HepG2 (cell line): ENCODE measurements around the gene TRMT10C. TPM values are rescaled to one million over a fixed set of nuclear protein-coding genes. Genes with fewer than 3 reads are reported as not detected.

ENCODE experiments used
- HNRNPLL ChIP-seq: fragments of 200-400 bp; formaldehyde crosslinking; IDR thresholded peaks from 2 replicates; pipeline ENCODE4 v1.6.1; 2017; ENCODE audit warnings: mild to moderate bottlenecking, low read depth, low read length; ENCODE audit not compliant: poor library complexity, severe bottlenecking
- ISL2 ChIP-seq: sonication (generic); formaldehyde crosslinking; IDR thresholded peaks from 2 replicates; pipeline ENCODE4 v1.5.0; 2020; ENCODE audit warnings: missing genetic modification reagents
- MAFF ChIP-seq: IDR thresholded peaks from 2 replicates; pipeline ENCODE4 v1.6.1; 2011; ENCODE audit warnings: low read depth, low read length, improper control_type of control experiment
- MAFK ChIP-seq, 2 experiments: IDR thresholded peaks in 1 of 2; conservative IDR thresholded peaks in 1 of 2; 2 replicates each; pipeline ENCODE4 v1.6.1; 2011; ENCODE audit warnings: improper control_type of control experiment in 2 of 2, low read length in 2 of 2
- MBD4 ChIP-seq: IDR thresholded peaks from 2 replicates; pipeline ENCODE4 v1.6.1; 2012; ENCODE audit warnings: low read length, inconsistent platforms, borderline replicate concordance
- POLR2G ChIP-seq: fragments of 200-400 bp; formaldehyde crosslinking; IDR thresholded peaks from 2 replicates; pipeline ENCODE4 v1.6.1; 2018; ENCODE audit warnings: mild to moderate bottlenecking, low read depth, low read length, moderate library complexity
- SRSF9 ChIP-seq: fragments of 200-400 bp; formaldehyde crosslinking; IDR thresholded peaks from 2 replicates; pipeline ENCODE4 v1.6.1; 2018; ENCODE audit warnings: borderline replicate concordance, mild to moderate bottlenecking, low read depth, low read length; ENCODE audit not compliant: insufficient read depth, poor library complexity, severe bottlenecking
- TARDBP ChIP-seq: sonication (generic); formaldehyde crosslinking; IDR thresholded peaks from 2 replicates; pipeline ENCODE4 v1.8.0; 2022; ENCODE audit warnings: mild to moderate bottlenecking, missing genetic modification reagents
- TBX2 ChIP-seq: sonication (generic); formaldehyde crosslinking; IDR thresholded peaks from 2 replicates; pipeline ENCODE4 v1.5.0; 2020; ENCODE audit warnings: missing genetic modification reagents, mild to moderate bottlenecking, borderline replicate concordance
- ZNF558 ChIP-seq: sonication (generic); formaldehyde crosslinking; IDR thresholded peaks from 2 replicates; pipeline ENCODE4 v1.9.0; 2022; ENCODE audit warnings: mild to moderate bottlenecking, missing genetic modification reagents, borderline replicate concordance
- ZNF775 ChIP-seq: sonication (generic); formaldehyde crosslinking; IDR thresholded peaks from 2 replicates; pipeline ENCODE4 v1.4.0; 2020; ENCODE audit warnings: missing genetic modification reagents, mild to moderate bottlenecking, moderate library complexity, borderline replicate concordance
- polyA plus RNA-seq, 8 experiments: library from polyadenylated mRNA; depleted of rRNA in 3 of 8; stranded (reverse) in 7 of 8; unstranded in 1 of 8; fragments of >200 nt; fragmentation: Illumina TruSeq in 4 of 8; extraction: Trizol in 4 of 8; gene quantifications; 2 replicates each; pipeline versions ENCODE4 v1.2.1 to v1.2.3, GENCODE V29; 2011 to 2016; ENCODE audit warnings: low read depth in 4 of 8, missing spikeins in 1 of 8, mixed read lengths in 1 of 8; ENCODE audit not compliant: insufficient read depth in 1 of 8
- total RNA-seq, 5 experiments: library from RNA; depleted of rRNA; stranded (reverse); fragments of >200 nt; fragmentation: Illumina TruSeq; extraction: Trizol; gene quantifications; 2 replicates each; pipeline ENCODE4 v1.2.3, GENCODE V29; 2016; ENCODE audit warnings: low read depth in 1 of 5
- TF ChIP-seq, protein P1 (sequence below): sonication (generic); formaldehyde crosslinking; IDR thresholded peaks from 2 replicates; pipeline ENCODE4 v1.8.0; 2022; ENCODE audit warnings: missing genetic modification reagents, mild to moderate bottlenecking, inconsistent platforms, borderline replicate concordance
- TF ChIP-seq, protein P2 (sequence below): sonication (generic); formaldehyde crosslinking; IDR thresholded peaks from 2 replicates; pipeline ENCODE4 v1.9.0; 2021; ENCODE audit warnings: missing genetic modification reagents, borderline replicate concordance
- TF ChIP-seq, protein P3 (sequence below), 2 experiments: fragments of 450-650 bp in 1 of 2; sonication (generic) in 1 of 2; formaldehyde crosslinking; IDR thresholded peaks; 2 replicates each; pipeline versions ENCODE4 v1.5.0 to v1.8.0; 2020 to 2022; ENCODE audit warnings: mild to moderate bottlenecking in 1 of 2, missing genetic modification reagents in 1 of 2
- TF ChIP-seq, protein P4 (sequence below): sonication (generic); formaldehyde crosslinking; IDR thresholded peaks from 2 replicates; pipeline ENCODE4 v1.5.0; 2020; ENCODE audit warnings: missing genetic modification reagents

The TRMT10C gene
- total and polyA plus RNA-seq, 2 of the 13 experiments (the other 11 are each of a cell fraction or from before 2014, with no cell fraction given) = 10.8 to 39.2 TPM

DNA sequence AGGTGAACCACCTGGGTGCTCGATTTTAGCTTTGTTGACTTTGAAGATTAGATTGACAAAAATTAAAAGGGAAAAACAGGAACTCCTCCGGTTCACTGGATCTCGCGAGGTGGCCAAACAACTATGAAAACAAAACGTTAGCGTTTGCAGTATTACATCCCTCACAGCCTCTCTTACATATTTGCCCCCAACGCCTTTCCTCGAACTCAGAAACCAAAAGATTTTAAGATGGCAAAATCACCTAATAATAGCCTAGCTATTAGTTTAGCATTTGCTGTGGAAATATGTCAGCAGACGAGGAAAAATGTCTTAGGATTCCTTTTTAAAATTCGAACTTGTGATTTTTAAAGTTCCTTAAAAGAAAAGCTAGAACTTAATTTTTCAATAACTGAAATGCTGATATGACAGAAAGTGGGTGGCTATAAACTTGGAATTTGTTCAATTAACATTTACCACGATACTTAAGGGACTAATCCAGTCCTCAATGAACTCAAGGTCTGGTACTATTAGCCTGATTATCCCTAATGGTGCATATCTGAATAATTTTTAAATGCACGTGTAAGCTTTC is 48.2 kb upstream of the TRMT10C start (continued):
- TF ChIP-seq, protein P1, sequence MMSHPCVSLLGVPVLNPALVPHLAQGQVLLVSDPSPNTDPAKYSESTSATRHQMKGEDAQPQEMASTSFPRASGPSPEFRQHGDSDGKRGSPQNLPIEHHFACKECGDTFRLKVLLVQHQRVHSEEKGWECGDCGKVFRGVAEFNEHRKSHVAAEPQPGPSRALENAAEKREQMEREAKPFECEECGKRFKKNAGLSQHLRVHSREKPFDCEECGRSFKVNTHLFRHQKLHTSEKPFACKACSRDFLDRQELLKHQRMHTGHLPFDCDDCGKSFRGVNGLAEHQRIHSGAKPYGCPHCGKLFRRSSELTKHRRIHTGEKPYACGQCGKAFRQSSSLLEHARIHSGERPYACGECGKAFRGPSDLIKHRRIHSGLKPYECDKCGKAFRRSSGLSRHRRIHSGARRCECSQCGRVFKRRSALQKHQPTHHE = no peak
- TF ChIP-seq MBD4 = peak; percentile 9; the same call in 1 of the 2 replicates
- TF ChIP-seq ZNF558 (CRISPR knock-in tag) = no peak
- TF ChIP-seq TARDBP (CRISPR knock-in tag) = 0 out of 2 replicates have a peak, but pooled peaks have one; percentile 3
- TF ChIP-seq TBX2 = peak; percentile 2
- no peak for TF ChIP-seq ZNF775
- TF ChIP-seq MAFF = peak; percentile 94
- peak; percentile 90 to 96 for TF ChIP-seq MAFK (conservative IDR thresholded peaks at IDR 0.05 in 1 of 2, IDR thresholded peaks at IDR 0.05 in 1 of 2; ENCODE audit: low read length in 2 of 2)
- TF ChIP-seq, protein P2, sequence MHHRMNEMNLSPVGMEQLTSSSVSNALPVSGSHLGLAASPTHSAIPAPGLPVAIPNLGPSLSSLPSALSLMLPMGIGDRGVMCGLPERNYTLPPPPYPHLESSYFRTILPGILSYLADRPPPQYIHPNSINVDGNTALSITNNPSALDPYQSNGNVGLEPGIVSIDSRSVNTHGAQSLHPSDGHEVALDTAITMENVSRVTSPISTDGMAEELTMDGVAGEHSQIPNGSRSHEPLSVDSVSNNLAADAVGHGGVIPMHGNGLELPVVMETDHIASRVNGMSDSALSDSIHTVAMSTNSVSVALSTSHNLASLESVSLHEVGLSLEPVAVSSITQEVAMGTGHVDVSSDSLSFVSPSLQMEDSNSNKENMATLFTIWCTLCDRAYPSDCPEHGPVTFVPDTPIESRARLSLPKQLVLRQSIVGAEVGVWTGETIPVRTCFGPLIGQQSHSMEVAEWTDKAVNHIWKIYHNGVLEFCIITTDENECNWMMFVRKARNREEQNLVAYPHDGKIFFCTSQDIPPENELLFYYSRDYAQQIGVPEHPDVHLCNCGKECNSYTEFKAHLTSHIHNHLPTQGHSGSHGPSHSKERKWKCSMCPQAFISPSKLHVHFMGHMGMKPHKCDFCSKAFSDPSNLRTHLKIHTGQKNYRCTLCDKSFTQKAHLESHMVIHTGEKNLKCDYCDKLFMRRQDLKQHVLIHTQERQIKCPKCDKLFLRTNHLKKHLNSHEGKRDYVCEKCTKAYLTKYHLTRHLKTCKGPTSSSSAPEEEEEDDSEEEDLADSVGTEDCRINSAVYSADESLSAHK (CRISPR knock-in tag) = no peak
- TF ChIP-seq SRSF9 = no peak
- TF ChIP-seq, protein P3, sequence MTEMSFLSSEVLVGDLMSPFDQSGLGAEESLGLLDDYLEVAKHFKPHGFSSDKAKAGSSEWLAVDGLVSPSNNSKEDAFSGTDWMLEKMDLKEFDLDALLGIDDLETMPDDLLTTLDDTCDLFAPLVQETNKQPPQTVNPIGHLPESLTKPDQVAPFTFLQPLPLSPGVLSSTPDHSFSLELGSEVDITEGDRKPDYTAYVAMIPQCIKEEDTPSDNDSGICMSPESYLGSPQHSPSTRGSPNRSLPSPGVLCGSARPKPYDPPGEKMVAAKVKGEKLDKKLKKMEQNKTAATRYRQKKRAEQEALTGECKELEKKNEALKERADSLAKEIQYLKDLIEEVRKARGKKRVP (CRISPR knock-in tag; IDR thresholded peaks at IDR 0.05) = 0 out of 4 replicates have a peak, but pooled peaks of 1 of the 2 experiments have one; percentile 22
- TF ChIP-seq, protein P4, sequence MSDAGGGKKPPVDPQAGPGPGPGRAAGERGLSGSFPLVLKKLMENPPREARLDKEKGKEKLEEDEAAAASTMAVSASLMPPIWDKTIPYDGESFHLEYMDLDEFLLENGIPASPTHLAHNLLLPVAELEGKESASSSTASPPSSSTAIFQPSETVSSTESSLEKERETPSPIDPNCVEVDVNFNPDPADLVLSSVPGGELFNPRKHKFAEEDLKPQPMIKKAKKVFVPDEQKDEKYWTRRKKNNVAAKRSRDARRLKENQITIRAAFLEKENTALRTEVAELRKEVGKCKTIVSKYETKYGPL (CRISPR knock-in tag) = no peak
- peak; percentile 15 for TF ChIP-seq POLR2G
- TF ChIP-seq ISL2 = 0 out of 2 replicates have a peak, but pooled peaks have one; percentile 21
- TF ChIP-seq HNRNPLL = peak; percentile 2
